Kidney (tissue), 14 donors: Measurements from ENCODE around the gene CUEDC1. TPM values are rescaled to one million over a fixed set of nuclear protein-coding genes. Genes with fewer than 3 reads are reported as not detected.
A peak's percentile ranks its signal among the peaks of the same experiment; 100 is the strongest.

Source experiments
- DNase-seq, 5 donors: peaks; one replicate each; pipeline ENCODE4 v3.0.0-alpha.2; 2013 to 2020
- FAIRE-seq: peaks from 2 replicates; lab custom pipeline; 2012; peaks lifted over from hg19 to GRCh38; lab: Jason Lieb, UNC
- H3K27ac ChIP-seq, 2 donors: one replicate each; pipeline ENCODE4 v1.7.0; 2013; ENCODE audit warnings: low read depth in 2 of 2, low read length in 2 of 2, inconsistent platforms in 1 of 2
- H3K27me3 ChIP-seq: one replicate; pipeline ENCODE4 v1.7.1; 2013; ENCODE audit warnings: low read length, inconsistent platforms; ENCODE audit not compliant: control insufficient read depth, insufficient read depth
- H3K36me3 ChIP-seq, 3 donors: one replicate each; pipeline versions ENCODE4 v1.7.0 to v1.7.1; 2013; ENCODE audit warnings: low read length in 3 of 3, control low read depth in 1 of 3, inconsistent platforms in 1 of 3; ENCODE audit not compliant: insufficient read depth in 3 of 3, control insufficient read depth in 2 of 3
- H3K4me1 ChIP-seq, 3 donors: one replicate each; pipeline versions ENCODE4 v1.7.0 to v1.7.1; 2013; ENCODE audit warnings: low read length in 3 of 3, inconsistent platforms in 1 of 3, low read depth in 1 of 3; ENCODE audit not compliant: control insufficient read depth in 2 of 3, insufficient read depth in 2 of 3
- H3K4me3 ChIP-seq, 3 donors: one replicate each; pipeline versions ENCODE4 v1.7.0 to v1.8.1; 2013; ENCODE audit warnings: low read length in 3 of 3, control low read depth in 1 of 3, inconsistent platforms in 1 of 3
- H3K9ac ChIP-seq, 3 donors: one replicate each; pipeline versions ENCODE4 v1.7.0 to v1.7.1; 2013; ENCODE audit warnings: low read length in 3 of 3, control low read depth in 1 of 3, inconsistent platforms in 1 of 3
- H3K9me3 ChIP-seq, 3 donors: one replicate each; pipeline versions ENCODE4 v1.7.0 to v1.7.1; 2013; ENCODE audit warnings: low read length in 3 of 3, control low read depth in 1 of 3, inconsistent platforms in 1 of 3; ENCODE audit not compliant: control insufficient read depth in 2 of 3, insufficient read depth in 1 of 3
- intact Hi-C: fragments of 100-400 bp; cut with DNase I; formaldehyde crosslinking; loops from one replicate; pipeline ENCODE4 v1.11.1; 2022
- polyA plus RNA-seq: library from polyadenylated mRNA; stranded (reverse); fragments of 350-450 nt; fragmentation: Illumina TruSeq; extraction: RNeasy Lipid Tissue Mini Kit (QIAGEN cat#74804); gene quantifications from one replicate; pipeline ENCODE4 v1.2.3, GENCODE V29; 2014; ENCODE audit warnings: low read depth, low replicate concordance; ENCODE audit not compliant: insufficient read depth
- total RNA-seq: library from RNA; stranded (reverse); fragmentation: NEBNext Ultra II Directional; extraction: Animal tissue kit (Norgen Biotek cat#: 25700); gene quantifications from one replicate; pipeline ENCODE4 v1.2.1, GENCODE V29; 2021
- TF ChIP-seq, protein P1 (sequence below): IDR thresholded peaks from 3 replicates; pipeline ENCODE4 v1.5.1; 2012; ENCODE audit warnings: mild to moderate bottlenecking, moderate library complexity, borderline replicate concordance; ENCODE audit not compliant: insufficient read depth; ENCODE audit errors: extremely low read depth
- donor health status: control.
- donor health status: control.
- donor health status: control.
- donor health status: control.
- donor health status: control.
- donor health status: DM: yes; HTN: yes; CAD: no.
- donor health status: Normal renal cell carcinoma (clear cell type).

Gene CUEDC1
- total and polyA plus RNA-seq, 2 donors from 2014 or later, result 33.0 to 52.3 TPM

DNA sequence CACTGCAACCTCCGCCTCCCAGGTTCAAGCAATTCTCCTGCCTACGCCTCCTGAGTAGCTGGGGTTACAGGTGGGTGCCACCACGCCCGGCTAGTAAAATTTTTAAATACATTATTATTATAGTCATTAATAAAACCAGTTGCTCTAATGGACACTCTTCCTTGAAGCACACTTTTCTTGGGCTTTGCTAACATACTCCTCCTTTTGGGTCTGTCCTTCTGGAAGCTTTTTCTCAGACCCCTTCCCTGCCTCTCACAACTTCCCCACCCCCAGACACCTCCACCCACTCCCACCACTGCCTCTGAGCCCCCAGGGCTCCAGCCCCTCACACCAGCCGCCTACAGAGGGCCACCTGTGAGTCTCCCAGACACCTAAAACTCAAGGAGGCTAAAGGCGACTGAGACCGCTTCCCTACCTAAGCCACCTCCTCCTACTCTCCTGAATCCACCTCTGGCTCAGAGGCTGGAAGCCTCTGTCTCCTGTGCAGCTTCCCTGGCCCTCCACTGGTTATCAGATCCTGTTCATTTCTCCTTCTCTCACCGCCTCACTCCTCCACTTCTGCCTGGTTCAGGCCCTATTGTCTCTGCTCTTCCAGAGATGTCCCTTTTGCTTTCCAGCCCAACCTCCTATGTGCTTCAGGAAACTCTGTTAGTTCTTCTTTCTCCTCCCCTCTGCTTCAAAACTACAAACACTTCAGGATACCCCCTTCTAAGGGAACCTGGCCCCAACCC lies 2.1 kb upstream of the CUEDC1 start:
- Histone ChIP-seq H3K9me3 (no peaks in the 10 kb centered on the region), H3K4me1 (peaks cover 0 to 27% (median 10%) of the 10 kb centered on the region in 3 donors), H3K27me3 (no peaks in the 10 kb centered on the region), H3K4me3 (no peak overlapping the region), H3K9ac (no peak overlapping the region), H3K36me3 (no peaks in the 10 kb centered on the region), H3K27ac (no peak overlapping the region)
- intact Hi-C loops, result no loop called here
- TF ChIP-seq, protein P1, sequence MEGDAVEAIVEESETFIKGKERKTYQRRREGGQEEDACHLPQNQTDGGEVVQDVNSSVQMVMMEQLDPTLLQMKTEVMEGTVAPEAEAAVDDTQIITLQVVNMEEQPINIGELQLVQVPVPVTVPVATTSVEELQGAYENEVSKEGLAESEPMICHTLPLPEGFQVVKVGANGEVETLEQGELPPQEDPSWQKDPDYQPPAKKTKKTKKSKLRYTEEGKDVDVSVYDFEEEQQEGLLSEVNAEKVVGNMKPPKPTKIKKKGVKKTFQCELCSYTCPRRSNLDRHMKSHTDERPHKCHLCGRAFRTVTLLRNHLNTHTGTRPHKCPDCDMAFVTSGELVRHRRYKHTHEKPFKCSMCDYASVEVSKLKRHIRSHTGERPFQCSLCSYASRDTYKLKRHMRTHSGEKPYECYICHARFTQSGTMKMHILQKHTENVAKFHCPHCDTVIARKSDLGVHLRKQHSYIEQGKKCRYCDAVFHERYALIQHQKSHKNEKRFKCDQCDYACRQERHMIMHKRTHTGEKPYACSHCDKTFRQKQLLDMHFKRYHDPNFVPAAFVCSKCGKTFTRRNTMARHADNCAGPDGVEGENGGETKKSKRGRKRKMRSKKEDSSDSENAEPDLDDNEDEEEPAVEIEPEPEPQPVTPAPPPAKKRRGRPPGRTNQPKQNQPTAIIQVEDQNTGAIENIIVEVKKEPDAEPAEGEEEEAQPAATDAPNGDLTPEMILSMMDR, result no peak
- FAIRE-seq (no peak), DNase-seq (peak in 1 of 5 donors; percentile 28)

DNA sequence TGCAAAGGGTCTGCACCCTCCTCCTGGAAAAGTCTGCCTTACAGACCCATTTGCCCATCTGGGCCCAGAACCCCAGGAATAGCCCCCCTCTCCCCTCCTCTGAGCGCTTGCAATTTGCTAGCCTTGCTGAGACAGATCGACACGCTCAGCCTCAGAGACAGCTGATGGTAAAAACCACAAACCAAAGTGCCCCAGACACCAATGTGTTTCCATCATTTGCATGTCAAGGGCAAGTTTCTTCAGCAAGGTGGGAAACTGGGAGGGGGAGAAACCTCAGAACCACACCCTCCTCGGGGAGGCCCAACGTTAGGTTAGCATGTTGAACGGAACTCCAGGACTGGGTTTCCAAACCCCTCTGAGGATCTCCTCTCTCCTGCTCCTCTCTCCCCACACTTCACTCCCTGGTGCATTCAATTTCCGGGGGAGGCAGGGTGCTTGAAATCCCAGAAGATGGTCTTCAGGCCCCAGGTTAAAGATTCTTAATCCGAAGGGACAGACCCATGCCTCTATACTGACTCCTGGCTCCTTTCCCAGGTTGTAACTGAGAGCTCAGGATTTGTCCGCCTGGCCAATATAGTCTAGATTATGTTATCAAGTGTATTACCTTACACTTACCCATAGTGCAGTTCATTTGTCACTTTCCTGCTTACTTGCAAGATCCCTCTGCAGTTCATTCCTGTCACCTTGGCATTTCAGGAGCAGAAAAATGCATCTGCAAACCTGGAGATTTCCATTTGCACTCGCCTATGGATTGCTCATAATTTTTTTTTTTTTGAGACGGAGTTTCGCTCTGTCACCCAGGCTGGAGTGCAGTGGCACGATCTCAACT lies 1.3 kb upstream of the CUEDC1 start:
- DNase-seq (peak in 2 of 5 donors; percentile 42 to 45), FAIRE-seq (no peak)
- Histone ChIP-seq H3K4me1 (peaks cover 0 to 27% (median 10%) of the 10 kb centered on the region in 3 donors), H3K9me3 (no peaks in the 10 kb centered on the region), H3K27ac (no peak overlapping the region), H3K4me3 (peak overlapping the region in 1 of 3 donors; percentile 61), H3K36me3 (no peaks in the 10 kb centered on the region), H3K27me3 (no peaks in the 10 kb centered on the region), H3K9ac (no peak overlapping the region)
- TF ChIP-seq, protein P1, result no peak
- intact Hi-C loops, result no loop called here

DNA sequence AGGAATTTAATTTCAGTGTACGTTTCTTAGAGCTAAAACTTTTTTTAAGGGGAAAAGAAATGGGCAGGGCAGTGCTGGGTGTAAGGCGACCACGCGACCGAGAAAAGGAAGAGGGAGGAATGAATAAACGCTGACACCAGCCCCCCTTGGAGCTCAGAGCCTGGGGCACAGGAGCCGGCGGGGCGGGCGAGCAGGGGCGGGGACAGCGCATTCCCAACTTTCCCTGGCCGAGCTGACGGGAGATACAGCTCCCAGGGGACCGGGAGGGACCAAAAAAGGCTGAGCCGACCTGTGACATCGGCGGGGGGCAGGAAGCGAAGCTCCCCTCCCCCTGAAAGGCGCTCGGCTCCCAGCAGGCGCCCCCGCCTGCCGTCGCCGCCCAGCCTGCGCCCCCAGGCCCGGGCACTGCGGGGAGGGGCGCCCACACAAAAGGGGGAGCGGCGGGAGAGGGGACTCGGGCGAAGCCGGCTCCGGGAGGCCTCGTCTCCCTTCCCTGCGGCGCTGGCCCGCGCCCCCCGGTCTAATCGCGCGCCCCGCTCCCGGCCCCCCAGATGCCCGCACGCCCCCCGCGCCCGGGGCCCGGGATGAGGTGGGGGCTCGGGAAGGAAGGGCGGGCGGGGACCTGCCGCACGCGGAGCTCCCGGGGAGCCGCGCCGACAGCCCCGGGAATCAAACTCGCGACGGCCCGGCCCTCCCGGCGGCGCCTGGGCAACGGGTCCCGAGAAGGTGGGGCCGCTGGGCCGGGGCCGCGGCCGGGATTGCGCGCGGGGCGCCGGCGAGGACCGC lies 622 bp downstream of the CUEDC1 start:
- intact Hi-C loops, result no loop called here
- H3K4me3 ChIP-seq, result peak overlapping the region; percentile 44 to 55 (median 50)
- no peak for FAIRE-seq
- peak overlapping the region; percentile 29 to 68 (median 32) for H3K9ac ChIP-seq
- peak overlapping the region; percentile 92 to 96 for H3K27ac ChIP-seq
- H3K27me3 ChIP-seq, result no peaks in the 10 kb centered on the region
- TF ChIP-seq, protein P1, result no peak
- H3K36me3 ChIP-seq, result no peaks in the 10 kb centered on the region
- peaks cover 0 to 36% (median 10%) of the 10 kb centered on the region in 3 donors for H3K4me1 ChIP-seq
- DNase-seq, result peak; percentile 80 to 93 (median 86)
- no peaks in the 10 kb centered on the region for H3K9me3 ChIP-seq
